ENCODE measurements around the gene BFSP2.

The BFSP2 gene

DNA sequence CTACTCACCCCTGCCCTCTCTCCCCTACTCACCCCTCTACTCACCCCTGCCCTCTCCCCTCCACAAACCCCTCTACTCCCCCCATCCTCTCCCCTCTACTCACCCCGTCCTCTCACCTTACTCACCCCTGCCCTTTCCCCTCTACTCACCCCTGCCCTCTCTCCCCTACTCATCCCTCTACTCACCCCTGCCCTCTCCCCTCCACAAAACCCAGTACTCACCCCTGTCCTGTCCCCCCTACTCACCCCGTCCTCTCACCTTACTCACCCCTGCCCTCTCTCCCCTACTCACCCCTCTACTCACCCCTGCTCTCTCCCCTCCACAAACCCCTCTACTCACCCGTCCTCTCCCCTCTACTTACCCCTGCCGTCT lies 14.2 kb downstream of the BFSP2 start:
- no peak for DNase-seq (ENCODE audit: low read depth in 1 of 2, low spot score in 1 of 2)

DNA sequence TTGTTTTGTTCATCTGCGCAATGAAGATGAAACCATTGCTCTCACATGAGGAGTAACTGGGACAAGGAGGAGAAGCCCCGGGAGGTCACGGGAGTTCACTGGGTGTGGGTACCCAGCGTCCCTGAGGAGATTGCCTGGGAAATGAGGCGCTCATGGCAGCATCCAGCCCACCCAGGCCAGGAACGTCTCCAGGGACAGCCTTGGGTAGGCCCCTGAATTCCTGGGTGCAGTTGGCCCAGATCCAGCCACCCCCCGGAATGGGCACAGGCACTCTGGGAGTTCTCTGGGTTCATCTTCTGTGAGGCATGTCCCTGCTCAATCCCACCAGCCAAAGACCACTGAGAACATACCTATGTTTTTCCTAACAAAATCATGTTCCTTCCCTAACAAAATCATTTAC lies 18.5 kb downstream of the BFSP2 start:
- no peak for DNase-seq (ENCODE audit: low read depth in 1 of 2, low spot score in 1 of 2)

DNA sequence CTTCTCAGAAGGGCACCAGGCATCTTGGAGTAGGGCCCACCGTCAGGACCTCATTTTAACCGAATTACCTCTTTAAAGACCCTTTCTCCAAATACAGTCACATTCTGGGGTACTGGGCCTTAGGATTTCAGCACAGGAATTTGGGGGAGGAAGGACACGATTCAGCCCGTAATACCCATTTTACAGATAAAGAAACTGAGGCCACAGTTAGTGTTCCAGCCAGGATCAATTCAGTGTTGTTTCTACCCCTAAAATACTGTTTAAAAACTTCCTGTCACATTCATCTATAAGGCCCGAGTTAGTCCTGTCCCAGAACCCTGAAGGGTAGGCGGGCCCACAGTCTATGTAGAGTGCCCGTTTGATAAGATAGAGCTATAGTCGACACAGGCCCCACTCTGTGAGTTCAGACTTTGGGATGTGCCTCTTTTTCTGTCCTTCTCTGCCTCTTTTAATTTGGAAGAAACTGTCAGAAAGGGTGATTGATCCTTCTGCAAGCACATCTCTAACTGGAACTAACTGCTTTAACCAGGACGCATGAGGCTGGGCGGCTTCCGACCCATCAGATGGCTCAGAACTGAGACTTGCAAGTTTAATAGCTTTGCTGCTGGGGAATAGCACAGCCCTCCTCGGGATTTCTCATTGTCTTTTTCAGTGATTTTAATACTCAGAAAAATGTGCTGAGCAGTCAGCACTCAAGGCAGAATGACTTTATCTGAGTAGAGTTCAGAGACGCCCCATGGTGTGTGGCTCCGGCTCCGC lies 19.5 kb downstream of the BFSP2 start:
- no peak for DNase-seq (ENCODE audit: low read depth in 1 of 2, low spot score in 1 of 2)

DNA sequence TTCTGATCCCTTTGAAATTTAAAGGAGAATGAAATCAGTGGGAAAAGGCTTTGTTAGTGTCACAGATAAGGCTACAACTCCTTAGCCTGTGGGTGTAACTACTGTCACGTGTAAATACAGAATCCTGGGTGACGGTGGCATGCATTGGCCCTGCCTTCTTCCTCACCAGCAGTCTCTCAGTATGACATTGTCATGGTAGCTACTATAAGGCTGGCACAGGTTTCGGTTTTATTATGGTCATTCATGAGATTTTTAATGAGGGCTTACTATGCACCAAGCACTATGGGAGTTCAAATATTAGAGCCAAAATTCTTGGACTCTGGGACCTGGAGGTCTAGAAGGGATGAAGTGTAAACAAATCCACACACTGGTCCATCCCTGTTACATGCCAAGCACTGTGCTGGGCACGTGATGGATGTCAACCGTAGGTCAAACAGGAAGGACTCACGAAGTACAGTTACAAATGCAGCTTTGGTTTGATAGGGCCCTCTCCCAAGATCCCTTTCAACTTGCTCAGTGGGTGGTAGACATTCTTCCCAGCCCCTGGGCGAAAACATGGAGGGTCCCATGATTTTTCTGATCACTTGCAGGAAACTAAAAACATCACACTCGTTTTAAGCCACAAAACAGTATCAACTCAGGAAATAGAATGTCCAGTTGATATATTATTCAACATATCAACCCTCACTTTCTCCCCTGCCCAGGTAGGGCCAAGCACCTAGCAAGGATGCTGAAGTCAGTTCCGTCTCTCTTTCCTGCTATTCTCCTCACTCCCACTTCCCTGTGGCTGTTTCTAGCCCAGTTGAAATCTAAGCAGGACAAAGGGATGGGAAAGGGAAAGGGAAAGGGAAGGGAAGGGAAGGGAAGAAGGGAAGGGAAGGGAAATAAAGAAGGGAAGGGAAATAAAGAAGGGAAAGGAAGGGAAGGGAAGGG lies 25.3 kb downstream of the BFSP2 start:
- no peak for DNase-seq (ENCODE audit: low read depth in 1 of 2, low spot score in 1 of 2)

DNA sequence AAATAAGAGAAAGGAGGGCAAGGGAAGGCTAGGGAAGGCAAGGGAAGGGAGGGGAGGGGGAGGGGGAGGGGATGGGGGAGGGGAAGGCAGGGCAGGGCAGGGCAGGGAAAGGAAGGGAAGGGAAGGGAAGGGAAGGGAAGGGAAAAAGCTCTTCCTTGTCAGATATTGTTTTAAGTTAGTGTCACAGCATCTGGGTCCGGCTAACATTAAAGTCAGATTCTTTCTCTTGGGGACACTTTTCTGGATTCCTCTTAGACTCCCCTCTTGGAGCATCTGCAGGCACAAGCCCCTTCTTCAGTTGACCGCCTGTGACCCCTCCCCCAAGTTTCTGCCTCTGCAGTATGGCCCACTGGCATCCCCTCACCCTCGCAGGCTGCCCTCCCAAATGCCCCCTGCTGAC lies 26.0 kb downstream of the BFSP2 start:
- DNase-seq (ENCODE audit: low read depth in 1 of 2, low spot score in 1 of 2) = no peak

DNA sequence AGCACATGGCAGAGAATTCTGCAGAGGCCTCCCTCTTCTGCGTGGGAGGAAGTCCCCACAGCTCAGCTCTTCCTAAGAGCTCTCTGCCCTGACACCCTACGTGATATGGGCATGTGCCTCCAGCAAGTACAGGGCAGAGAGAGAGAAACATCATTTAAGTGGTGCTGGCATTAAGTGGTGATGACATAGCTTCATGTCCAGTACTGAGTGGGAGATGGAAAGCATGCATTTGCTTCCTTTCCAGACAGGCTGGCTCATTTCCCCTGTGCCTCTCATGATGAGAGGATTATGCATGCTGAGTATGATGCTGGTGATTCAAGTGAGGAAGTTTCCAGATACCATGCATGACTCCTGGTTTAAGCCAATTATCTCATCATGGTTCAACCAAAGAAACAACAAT lies 26.9 kb downstream of the BFSP2 start:
- DNase-seq (ENCODE audit: low read depth in 1 of 2, low spot score in 1 of 2) = no peak

DNA sequence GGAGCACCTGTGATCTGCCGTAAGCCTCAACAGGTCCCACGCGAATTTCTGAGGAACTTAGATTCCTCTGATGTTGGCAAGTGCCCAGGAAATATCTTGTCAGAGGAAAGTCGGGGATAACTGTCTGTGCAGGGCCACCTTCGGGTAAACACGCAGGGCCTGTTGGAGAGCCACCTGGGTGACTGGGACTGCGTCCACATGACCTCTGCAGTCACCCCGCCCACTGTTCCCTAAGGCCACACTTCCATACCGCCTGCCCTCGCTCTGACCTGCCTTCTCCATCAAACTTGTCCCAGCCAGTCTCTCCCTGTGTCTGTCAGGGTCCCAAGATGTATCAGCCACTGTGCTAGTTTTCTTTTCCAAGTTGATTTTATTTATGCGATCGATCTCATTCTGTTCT lies 28.7 kb downstream of the BFSP2 start:
- DNase-seq (ENCODE audit: low read depth in 1 of 2, low spot score in 1 of 2) = no peak

DNA sequence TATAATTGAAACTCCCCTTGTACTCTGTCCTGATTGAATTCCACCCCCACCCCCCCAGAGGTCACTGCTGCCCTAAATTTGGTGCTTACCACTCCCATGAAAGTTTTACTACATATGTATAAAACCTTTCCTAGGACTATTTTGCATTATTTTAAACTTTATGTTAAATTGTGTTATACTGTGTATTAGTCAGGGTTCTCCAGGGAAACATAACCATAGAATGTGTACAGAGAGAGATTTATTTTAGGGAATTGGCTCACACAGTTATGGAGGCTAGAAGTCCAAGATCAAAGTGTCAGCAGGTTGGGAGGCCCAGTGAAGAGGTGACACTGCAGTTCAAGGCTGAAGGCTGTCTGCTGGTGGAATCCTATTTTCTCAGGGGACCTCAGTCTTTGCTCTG lies 29.2 kb downstream of the BFSP2 start:
- no peak for DNase-seq (ENCODE audit: low read depth in 1 of 2, low spot score in 1 of 2)

DNA sequence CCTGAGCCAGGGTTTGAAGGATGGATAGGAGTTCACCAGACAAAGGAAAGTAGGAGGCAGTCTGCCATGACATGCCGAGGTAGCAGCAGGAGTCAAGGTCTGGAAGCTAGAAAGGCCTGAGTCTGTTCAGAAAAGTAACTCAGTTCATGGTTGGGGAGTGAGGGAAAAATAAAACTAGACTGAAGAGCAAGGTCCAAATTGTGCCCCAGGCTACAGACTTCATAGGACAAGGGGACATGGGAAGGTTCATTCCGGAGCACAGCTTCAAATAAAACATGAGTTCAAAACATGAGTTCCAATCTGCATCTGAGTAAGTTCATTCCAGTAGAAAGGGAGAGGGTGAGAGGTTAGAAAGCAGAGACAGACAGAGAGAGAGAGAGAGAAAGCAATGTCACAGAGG lies 39.7 kb downstream of the BFSP2 start:
- no peak for DNase-seq (ENCODE audit: low read depth in 1 of 2, low spot score in 1 of 2)

DNA sequence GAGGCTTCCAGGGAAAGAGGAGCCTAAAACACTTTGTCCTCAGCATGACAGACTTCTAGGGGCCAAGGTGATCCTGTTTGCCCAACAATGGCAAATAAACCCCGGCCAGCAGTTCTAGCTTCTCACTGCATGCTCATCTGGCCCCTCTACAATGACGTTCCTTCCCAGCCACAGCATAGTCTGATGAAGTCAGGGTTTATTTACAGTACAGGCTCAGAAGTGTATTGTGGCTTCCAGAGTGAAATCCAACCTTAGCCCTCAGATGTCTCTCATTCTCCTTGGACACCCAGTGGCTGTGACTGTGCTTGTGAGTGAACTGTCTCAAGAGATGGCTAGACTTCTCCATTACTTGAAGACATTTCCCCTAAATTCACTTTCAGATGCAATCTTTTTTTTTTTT lies 40.8 kb downstream of the BFSP2 start:
- DNase-seq (ENCODE audit: low read depth in 1 of 2, low spot score in 1 of 2) = no peak

DNA sequence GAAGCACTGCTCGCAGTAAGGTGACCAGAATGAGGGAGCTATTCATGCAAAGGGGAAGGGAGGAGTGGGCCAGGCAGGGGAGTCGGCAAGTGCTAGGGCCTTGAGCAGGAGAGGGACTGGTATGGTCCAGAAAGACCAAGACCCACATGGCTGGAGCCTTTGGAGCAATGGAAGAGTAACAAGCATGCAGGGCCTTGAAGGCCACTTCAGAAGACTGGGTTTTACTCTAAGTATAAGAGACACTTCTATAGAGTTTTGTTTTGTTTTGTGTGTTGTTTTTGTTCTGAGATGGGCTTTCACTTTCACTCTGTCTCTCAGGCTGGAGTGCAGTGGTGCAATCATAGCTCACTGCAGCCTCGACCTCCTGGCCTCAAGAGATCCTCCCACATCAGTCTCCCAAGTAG lies 42.0 kb downstream of the BFSP2 start:
- DNase-seq (ENCODE audit: low read depth in 1 of 2, low spot score in 1 of 2) = no peak

DNA sequence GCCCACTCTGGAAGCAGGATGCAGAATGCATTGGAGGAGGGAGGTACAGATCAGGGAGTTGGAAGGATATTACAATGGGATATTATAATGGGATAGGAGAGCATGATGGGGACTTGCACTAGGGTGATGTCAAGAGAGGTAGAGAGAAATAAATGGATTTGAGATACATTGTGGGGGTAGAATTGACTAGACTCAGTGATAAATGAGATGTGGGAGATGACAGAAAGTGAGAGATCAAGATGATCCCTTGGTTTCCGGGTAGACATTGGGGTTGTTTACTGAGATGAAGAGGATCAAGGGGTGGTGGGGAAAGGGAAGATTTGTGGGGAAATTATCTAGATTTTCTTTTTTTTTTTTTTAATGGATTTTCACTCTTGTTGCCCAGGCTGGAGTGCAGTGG lies 42.7 kb downstream of the BFSP2 start:
- DNase-seq (ENCODE audit: low read depth in 1 of 2, low spot score in 1 of 2) = no peak

DNA sequence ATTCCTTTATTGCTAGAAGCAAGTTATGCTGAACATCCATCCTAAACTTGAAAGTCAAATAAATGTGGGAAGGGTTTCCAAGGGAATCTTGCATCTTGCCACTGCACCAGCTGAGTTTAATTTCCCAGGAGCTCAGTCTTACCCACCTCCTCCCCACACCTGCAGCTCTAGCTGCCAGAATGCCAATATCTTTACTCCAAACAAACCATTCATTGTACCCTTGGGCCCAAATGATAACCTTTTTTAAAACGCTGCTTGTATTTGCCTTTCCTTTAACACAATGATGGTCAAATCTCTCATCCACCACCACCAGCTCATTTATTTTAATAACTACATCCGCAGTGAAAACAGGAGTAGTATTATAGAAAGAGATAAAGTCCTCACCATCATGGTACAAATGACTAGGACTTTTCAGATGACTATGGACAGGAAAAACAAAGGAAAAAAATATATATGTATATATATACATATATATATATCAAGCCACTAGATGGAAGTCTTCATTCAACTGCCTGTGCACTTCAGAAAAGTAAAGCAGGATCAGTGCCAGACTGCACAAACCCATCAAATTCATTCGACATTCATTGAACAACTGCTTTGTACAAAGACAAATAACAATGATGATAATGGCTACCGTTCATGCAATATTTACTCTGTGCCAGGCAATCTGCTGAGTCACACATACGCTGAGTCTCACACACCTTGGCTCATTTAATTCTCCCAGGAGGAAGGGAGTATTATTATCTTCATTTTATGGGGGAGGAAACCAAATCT lies 44.0 kb downstream of the BFSP2 start:
- no peak for DNase-seq (ENCODE audit: low read depth in 1 of 2, low spot score in 1 of 2)

DNA sequence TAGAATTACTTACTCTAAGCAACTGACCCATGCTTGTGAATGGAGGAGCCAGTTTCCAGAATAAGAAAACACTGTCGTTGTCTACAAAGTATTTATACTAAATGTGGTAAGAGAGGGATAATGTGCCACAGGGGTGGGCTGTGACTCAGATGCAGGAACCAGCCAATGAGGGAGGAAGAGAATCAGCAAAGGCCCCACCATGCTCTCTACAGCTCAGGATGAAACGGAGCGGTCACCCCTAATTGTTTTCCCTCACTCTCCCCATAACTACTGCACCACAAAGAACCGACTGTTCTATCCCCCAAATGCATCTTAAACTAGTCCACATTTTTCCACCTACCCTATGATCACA lies 44.5 kb downstream of the BFSP2 start:
- DNase-seq (ENCODE audit: low read depth in 1 of 2, low spot score in 1 of 2) = no peak

DNA sequence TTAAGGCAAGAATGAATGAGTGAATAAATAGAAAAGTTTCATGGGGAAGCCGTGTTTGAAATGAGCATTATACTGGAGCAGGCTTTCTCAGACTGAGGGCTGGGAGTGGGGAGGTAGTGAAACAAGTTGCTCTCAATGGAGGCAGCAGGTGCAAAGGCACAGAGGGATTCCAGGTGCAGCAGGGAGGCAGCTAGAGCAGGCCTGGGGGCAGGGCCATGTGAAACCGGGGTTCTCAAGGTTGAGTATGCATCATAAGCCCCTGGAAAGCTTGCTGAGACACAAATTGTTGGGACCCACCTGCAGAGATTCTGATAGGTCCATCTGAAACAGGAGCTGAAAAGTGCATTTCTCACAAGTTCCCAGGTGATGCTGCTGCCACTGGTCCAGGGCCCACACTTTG lies 45.3 kb downstream of the BFSP2 start:
- DNase-seq (ENCODE audit: low read depth in 1 of 2, low spot score in 1 of 2) = no peak

DNA sequence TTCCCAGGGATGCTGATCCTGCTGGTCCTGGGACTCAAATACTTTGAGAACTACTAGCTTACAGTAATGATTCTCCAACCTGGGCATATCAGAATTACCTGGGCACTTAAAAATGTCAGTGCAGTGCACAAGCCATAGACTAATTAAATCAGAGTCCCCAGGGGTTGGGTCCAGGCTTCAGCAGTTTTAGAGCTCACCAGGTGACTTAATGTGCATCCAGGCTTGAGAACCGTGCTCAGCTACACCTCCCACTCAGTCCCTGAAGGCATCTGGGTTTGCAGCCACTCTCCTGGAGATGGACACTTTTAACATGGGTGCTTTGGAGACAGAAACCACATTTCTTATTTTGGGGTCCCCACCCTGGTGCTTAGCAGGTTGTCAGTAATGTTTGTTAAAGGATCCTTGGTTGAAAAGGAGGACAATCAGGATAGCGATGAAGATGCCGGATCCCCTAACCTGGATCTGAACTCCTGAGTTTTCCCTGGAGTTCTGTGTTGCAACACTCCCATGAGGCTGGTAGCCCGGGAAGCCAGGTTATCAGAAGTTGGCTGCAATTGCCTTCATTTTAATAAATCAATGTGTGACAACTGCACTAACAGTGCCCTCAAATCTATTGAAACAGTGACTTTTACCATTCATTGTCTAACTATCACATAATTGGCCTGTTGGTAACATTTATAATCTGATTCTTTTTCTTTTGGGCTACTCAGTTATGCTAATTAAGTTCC lies 48.1 kb downstream of the BFSP2 start:
- no peak for DNase-seq (ENCODE audit: low read depth in 1 of 2, low spot score in 1 of 2)

DNA sequence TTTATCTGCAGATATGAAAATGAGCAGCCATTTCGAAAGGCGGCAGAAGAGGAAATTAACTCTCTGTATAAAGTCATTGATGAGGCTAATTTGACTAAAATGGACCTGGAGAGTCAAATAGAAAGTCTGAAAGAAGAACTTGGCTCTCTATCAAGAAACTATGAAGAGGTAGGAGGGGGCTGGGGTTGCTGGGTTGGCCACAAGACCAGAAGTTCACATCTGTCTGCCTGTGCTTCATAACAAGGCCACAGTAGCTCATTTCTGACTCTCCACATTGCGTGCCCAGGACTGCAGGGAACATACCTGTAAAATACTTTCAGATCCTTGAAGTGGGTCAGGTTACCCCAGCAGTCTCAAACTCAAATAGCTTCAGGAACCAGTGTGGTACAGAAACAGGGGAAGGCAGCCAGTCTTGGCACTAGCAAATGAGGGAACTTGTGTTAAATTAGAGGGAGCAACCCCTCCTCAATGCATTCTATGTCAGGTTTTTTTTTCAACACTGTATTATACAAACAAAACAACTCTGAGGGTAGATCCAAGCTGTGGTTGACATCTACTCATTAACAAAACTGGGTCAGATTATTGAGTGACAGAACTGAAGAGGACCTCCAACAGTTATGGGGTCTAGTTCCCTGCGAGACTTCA lies 48.7 kb downstream of the BFSP2 start:
- DNase-seq (ENCODE audit: low read depth in 1 of 2, low spot score in 1 of 2) = peak in 1 of 2 donors; percentile 7

DNA sequence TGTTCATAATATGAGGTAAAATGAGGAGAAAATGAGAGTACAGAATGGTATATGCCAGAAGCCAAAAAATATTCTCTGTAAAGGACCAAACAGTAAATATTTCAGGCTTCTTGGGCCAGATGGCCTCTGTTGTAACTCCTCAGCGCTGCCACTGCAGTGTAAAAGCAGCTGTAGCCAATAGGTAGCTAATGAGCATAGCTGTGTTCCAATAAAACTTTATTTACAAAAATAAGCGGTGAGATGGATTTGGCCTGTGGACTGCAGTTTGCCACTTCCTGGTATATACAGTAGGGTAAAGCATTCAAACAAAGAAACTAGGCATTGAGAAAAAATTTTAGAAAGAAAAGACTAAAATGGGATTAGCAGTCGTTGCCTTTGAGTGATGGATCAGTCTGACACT lies 51.5 kb downstream of the BFSP2 start:
- no peak for DNase-seq (ENCODE audit: low read depth in 1 of 2, low spot score in 1 of 2)

DNA sequence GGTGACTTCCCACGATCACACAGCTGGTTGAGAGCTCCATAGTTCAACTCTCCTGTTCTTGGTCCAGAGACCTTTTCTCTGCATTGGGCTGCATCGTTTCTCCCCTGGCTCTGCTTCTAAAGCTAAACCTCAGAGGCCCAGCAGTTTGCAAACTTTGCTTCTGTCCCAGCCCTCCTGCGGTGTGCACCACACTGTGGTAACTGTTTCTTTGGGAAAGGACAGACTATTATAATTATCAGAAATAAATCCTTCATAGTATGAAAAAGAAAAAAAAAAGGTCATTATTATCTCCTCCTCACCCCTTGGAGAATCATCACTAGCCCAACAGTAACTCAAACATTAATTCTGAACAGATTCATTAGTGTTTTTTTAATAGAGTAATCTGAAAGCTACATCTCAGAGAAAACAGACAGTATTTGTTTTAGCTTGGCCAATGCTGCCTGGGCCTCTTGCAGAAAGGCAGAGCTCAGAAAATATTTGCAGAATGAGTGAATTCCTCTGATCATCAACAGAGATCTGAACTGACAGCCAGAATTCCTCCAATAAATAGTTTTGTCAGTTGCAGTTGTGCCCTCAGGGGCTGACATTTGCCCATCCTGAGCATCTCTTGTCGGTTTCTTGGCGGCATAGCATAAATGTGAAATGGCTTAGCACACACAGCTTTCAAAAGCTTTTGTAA lies 52.9 kb downstream of the BFSP2 start:
- DNase-seq (ENCODE audit: low read depth in 1 of 2, low spot score in 1 of 2) = no peak

DNA sequence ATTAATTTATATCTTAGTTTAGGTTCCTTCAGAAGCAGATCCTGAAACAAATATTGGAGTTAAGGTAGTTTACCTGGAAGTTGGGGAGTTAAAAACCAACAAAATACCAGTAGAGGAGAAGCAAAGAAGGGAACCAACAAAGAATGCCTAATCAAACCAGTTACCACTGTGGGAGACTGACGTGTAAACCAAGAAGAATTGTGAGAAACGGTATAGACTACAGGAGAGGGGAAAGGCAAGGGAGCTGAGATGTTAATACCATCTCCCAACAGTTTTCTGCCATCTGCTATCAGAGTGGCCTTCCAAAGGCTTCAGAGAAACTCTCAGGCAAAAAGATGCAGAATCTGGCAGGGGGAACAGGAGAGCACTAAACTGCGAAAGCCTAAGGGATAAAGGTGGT lies 53.5 kb downstream of the BFSP2 start:
- no peak for DNase-seq (ENCODE audit: low read depth in 1 of 2, low spot score in 1 of 2)

Data from stimulated activated CD4-positive, alpha-beta T cell treated with anti-CD3 and anti-CD28 coated beads, Interleukin-15, amount 100 ng/mL, for 1 hour (primary cell).